GM19023 (cell line): Measurements from ENCODE around the gene ADAMTS14.
"Not testable (repeated sequence)": the region's sequence is repeated elsewhere in the genome, so short reads cannot be mapped to it uniquely, and the experiment has no call there.

Experiments used
- ATAC-seq: cut with Tn5 transposase; IDR thresholded peaks from one replicate; pipeline ENCODE4 v1.9.1; 2021; ENCODE audit warnings: mild to moderate bottlenecking, moderate library complexity; ENCODE audit not compliant: unreplicated experiment

ADAMTS14 gene

GRCh38 chr10:70657041-70657440, 15.3 kb upstream of the ADAMTS14 start:
- no peak for ATAC-seq

GRCh38 chr10:70658582-70659136, 13.6 kb upstream of the ADAMTS14 start:
- no peak for ATAC-seq

- no peak for ATAC-seq
Measured at GRCh38 chr10:70659306-70659705, 13.0 kb upstream of the ADAMTS14 start.

- ATAC-seq = no peak
Measured at GRCh38 chr10:70660722-70661121, 11.6 kb upstream of the ADAMTS14 start.

- no peak for ATAC-seq
Measured at GRCh38 chr10:70661623-70662361, 10.5 kb upstream of the ADAMTS14 start.

GRCh38 chr10:70662362-70663220, 9.7 kb upstream of the ADAMTS14 start:
- no peak for ATAC-seq

GRCh38 chr10:70663458-70664409, 8.6 kb upstream of the ADAMTS14 start:
- ATAC-seq = not testable (repeated sequence)

GRCh38 chr10:70664702-70665195, 7.6 kb upstream of the ADAMTS14 start:
- no peak for ATAC-seq

GRCh38 chr10:70666960-70667798, 5.1 kb upstream of the ADAMTS14 start:
- no peak for ATAC-seq

GRCh38 chr10:70667818-70668217, 4.5 kb upstream of the ADAMTS14 start:
- not testable (repeated sequence) for ATAC-seq

- no peak for ATAC-seq
Measured at GRCh38 chr10:70668454-70668970, 3.8 kb upstream of the ADAMTS14 start.

- ATAC-seq = no peak
Measured at GRCh38 chr10:70669015-70669414, 3.3 kb upstream of the ADAMTS14 start.

GRCh38 chr10:70669732-70670317, 2.5 kb upstream of the ADAMTS14 start:
- no peak for ATAC-seq

GRCh38 chr10:70671619-70672164, 614 bp upstream of the ADAMTS14 start:
- no peak for ATAC-seq

GRCh38 chr10:70673043-70673928, 980 bp downstream of the ADAMTS14 start:
- no peak for ATAC-seq

- no peak for ATAC-seq
Measured at GRCh38 chr10:70673929-70674559, 1.7 kb downstream of the ADAMTS14 start.
